ENCODE data around the gene NR3C1.

- TF ChIP-seq CTCF (IDR thresholded peaks at IDR 0.05), result no peak
- TF ChIP-seq POLR2A (IDR thresholded peaks at IDR 0.05), result no peak
Measured at GRCh38 chr5:143319437-143320227, 83.9 kb downstream of the NR3C1 start.
